Activated B cell treated with CpG ODN at 0.5 μM for 24 hours (primary cell): Measurements from ENCODE around the gene NPAS2. TPM values are rescaled to one million over a fixed set of nuclear protein-coding genes. Genes with fewer than 3 reads are reported as not detected.

Experiments
- ATAC-seq: fragments of 200-7000 bp; cut with Tn5 transposase; one replicate; pipeline ENCODE4 v1.10.0; 2021; ENCODE audit warnings: low read depth, mild to moderate bottlenecking, moderate library complexity
- CTCF ChIA-PET: fragments of 350-600 bp; sonication (Branson Sonifier 250); formaldehyde crosslinking; loops from one replicate; lab custom pipeline; 2021; ENCODE audit warnings: antibody characterized with exemption; lab: Charles Lee
- POLR2A ChIA-PET: fragments of 350-600 bp; sonication (Branson Sonifier 250); formaldehyde crosslinking; loops from one replicate; lab custom pipeline; 2021; ENCODE audit warnings: antibody characterized with exemption; lab: Charles Lee
- DNase-seq: peaks from one replicate; pipeline ENCODE4 v3.0.0; 2022
- H3K27ac Mint-ChIP-seq: one replicate; pipeline ENCODE4 v1.8.0; 2020; ENCODE audit warnings: mixed read lengths
- H3K27me3 Mint-ChIP-seq: one replicate; pipeline ENCODE4 v1.8.0; 2021; ENCODE audit warnings: mixed read lengths
- H3K36me3 Mint-ChIP-seq: one replicate; pipeline ENCODE4 v1.8.0; 2021; ENCODE audit warnings: low read depth, mixed read lengths
- H3K4me1 Mint-ChIP-seq: one replicate; pipeline ENCODE4 v1.8.0; 2021; ENCODE audit warnings: mixed read lengths
- H3K4me3 Mint-ChIP-seq: one replicate; pipeline ENCODE4 v1.8.0; 2020; ENCODE audit warnings: mild to moderate bottlenecking, mixed read lengths
- H3K9me3 Mint-ChIP-seq: one replicate; pipeline ENCODE4 v1.8.0; 2020; ENCODE audit warnings: mixed read lengths
- CTCF ChIP-seq: fragments of 200-600 bp; IDR thresholded peaks from one replicate; pipeline ENCODE4 v1.8.0; 2022; ENCODE audit warnings: antibody characterized with exemption, mild to moderate bottlenecking
- intact Hi-C: fragments of 100-400 bp; cut with micrococcal nuclease; formaldehyde crosslinking; loops from one replicate; pipeline ENCODE4 v1.15.1; 2024
- total RNA-seq: library from RNA; stranded (reverse); gene quantifications from 2 replicates; pipeline ENCODE4 v1.2.3, GENCODE V29; 2022

NPAS2 gene
- total RNA-seq, 1 donor from 2014 or later: not detected

DNA sequence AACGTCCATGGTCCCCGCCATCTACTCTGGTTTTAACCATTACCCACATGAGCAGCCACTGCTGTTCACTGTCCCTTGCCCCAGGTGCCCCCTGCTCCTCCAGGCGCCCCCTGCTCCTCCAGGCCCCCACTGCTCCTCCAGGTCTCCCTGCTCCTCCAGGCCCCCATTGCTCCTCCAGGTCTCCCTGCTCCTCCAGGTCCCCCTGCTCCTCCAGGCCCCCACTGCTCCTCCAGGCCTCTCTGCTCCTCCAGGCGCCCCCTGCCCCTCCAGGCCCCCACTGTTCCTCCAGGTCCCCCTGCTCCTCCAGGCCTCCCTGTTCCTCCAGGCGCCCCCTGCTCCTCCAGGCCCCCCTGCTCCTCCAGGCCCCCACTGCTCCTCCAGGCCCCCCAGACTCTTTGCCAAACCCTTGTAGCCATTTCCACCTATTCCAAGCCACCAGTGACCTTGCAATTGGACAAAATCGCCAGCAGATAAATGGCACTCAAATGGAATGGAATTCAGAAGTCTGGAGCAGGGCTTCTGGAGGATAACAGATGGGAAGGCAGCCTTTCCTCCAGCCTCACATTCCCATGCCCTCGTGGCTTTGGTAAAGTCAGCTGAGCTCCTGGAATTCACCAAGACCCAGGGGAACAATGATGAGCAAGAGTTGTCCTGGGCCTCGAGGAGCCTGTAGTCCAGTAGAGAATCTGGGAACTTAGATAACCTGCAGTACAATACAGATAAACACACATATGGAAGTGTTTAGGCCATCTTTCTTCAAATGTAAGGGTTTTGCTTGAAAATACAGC is 168.9 kb downstream of the NPAS2 start:
- no peak overlapping the region for H3K27ac Mint-ChIP-seq
- peaks cover 3% of the 10 kb centered on the region for H3K27me3 Mint-ChIP-seq
- no peaks in the 10 kb centered on the region for H3K9me3 Mint-ChIP-seq
- no peak for DNase-seq
- intact Hi-C loops: no loop called here
- TF ChIP-seq CTCF: no peak
- POLR2A ChIA-PET: no interaction called here
- no peak for ATAC-seq
- H3K36me3 Mint-ChIP-seq: no peaks in the 10 kb centered on the region
- CTCF ChIA-PET: interaction anchor here (0.8 to 4.5 kb wide), 3 partner anchors 381 to 726 kb away, joined by 3 to 47 read pairs (median 10); no protein-coding TSS in a partner anchor
- peaks cover 5% of the 10 kb centered on the region for H3K4me1 Mint-ChIP-seq
- H3K4me3 Mint-ChIP-seq: no peak overlapping the region

DNA sequence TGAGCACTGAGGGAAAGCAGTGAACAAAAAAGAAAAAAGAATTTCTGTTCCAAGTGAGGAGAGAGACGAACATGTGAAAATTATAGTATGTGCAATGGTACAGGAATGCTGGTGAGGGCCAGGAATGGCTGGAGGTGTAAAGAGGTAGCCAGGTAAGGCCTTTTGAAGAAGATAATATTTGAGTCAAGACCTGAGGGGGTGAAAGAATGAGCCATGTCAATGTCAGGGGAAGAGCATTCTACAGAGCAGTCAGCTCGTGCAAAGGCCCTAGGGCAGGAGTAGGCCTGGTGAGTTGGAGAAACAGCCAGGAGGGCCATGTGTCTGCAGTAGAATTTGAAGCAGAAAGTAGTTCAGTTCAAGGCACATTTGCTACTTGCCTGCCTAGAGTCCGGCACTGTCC is 169.7 kb downstream of the NPAS2 start:
- Mint-ChIP-seq H3K4me3 (no peak overlapping the region), H3K27me3 (peaks cover 3% of the 10 kb centered on the region), H3K9me3 (no peaks in the 10 kb centered on the region), H3K4me1 (peaks cover 5% of the 10 kb centered on the region), H3K36me3 (no peaks in the 10 kb centered on the region), H3K27ac (no peak overlapping the region)
- intact Hi-C loops: loop anchor here (5.0 kb wide), 1 partner anchor 1432 kb away; no protein-coding TSS in a partner anchor
- TF ChIP-seq CTCF: no peak
- POLR2A ChIA-PET: no interaction called here
- DNase-seq (no peak), ATAC-seq (no peak)
- CTCF ChIA-PET: interaction anchor here (0.8 kb wide), 1 partner anchor 727 kb away, joined by 3 read pairs; no protein-coding TSS in a partner anchor

DNA sequence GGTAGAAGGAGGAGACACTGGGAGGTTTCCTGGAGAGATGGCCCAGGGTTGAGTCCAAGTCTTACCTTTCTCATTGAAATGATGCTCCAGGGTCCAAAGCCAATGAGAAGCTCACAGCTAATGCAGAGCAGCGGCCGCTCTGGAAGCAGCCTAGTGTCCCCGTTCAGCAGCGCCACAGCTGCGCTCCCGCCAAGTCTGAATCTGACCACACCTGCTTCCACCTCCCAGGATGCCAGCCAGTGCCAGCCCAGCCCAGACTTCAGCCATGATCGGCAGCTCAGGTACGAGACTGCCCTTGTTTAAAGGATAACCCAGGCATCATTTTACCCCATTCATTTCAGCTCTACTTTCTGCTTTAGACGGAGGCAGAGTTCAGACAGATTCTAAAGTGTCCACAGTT is 170.2 kb downstream of the NPAS2 start:
- Mint-ChIP-seq H3K27ac (no peak overlapping the region), H3K36me3 (no peaks in the 10 kb centered on the region), H3K9me3 (no peaks in the 10 kb centered on the region), H3K4me1 (peaks cover 5% of the 10 kb centered on the region), H3K27me3 (no peaks in the 10 kb centered on the region), H3K4me3 (no peak overlapping the region)
- intact Hi-C loops: loop anchor here (5.0 kb wide), 1 partner anchor 1433 kb away; no protein-coding TSS in a partner anchor
- CTCF ChIA-PET: no interaction called here
- no peak for TF ChIP-seq CTCF
- no peak for ATAC-seq
- POLR2A ChIA-PET: interaction anchor here (0.6 kb wide), 1 partner anchor 1348 kb away, joined by 7 read pairs; no protein-coding TSS in a partner anchor
- DNase-seq: no peak

GRCh38 chr2:100990650-100991403 is 170.9 kb downstream of the NPAS2 start:
- ChIA-PET POLR2A (interaction anchor here (0.6 kb wide), 1 partner anchor 1348 kb away, joined by 7 read pairs; no protein-coding TSS in a partner anchor), CTCF (interaction anchor here (1.0 kb wide), 1 partner anchor 381 kb away, joined by 3 read pairs; no protein-coding TSS in a partner anchor)
- no peak for DNase-seq
- peaks cover 5% of the 10 kb centered on the region for H3K4me1 Mint-ChIP-seq
- H3K27me3 Mint-ChIP-seq: no peaks in the 10 kb centered on the region
- intact Hi-C loops: loop anchor here (5.0 kb wide), 1 partner anchor 1434 kb away; no protein-coding TSS in a partner anchor
- H3K4me3 Mint-ChIP-seq: no peak overlapping the region
- ATAC-seq: no peak
- no peak overlapping the region for H3K27ac Mint-ChIP-seq
- TF ChIP-seq CTCF: no peak
- no peaks in the 10 kb centered on the region for H3K36me3 Mint-ChIP-seq
- no peaks in the 10 kb centered on the region for H3K9me3 Mint-ChIP-seq
